Measurements from ENCODE around the gene DENND6B.

Gene DENND6B

DNA sequence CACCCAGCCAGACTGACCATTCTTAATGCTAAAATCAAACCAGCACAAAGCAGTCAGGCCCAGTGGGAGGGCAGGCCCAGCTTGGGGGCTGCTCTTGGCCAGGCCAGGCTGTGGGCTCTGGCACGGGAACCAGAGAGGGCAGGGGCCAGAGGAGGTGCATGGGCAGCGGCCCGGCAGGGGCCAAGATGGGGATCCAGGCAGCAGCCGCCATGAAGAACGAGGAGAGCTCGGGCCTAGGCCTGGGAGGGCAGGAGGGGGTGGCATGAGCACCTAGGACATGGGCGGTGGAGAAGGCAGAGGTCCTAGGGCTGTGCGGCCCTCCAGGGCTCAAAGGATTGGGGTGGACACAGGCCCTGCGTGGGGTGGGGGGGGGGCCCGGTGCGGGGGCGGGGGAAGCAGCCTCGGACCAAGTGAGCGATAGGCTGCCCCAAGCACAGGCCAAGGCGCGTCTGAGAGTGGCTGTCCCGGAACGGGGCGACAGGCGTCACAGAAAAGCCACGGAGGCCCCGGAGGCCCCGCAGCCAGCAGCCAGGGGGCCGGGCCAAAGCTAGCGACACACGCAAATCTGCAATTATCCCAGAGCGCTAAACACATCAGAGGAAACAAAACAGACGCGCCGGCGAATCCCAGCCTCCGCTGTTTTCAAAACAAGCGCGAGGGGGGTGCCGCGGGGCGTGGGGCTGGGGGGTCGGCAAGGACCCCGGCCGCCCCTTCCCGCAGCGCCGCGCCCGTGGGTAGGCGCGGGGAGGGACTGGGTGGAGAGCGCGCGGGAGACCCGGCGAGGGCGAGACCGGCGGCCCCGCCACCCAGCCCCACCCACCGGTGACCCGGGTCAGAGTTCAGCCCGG, 27.7 kb downstream of the DENND6B start:
- no peak overlapping the region; the same call in 1 of the 2 replicates for H3K4me3 ChIP-seq (ENCODE audit: low read length)
- no peak for TF ChIP-seq ZNF274 (IDR thresholded peaks at IDR 0.05; ENCODE audit: low read depth, low read length)

DNA sequence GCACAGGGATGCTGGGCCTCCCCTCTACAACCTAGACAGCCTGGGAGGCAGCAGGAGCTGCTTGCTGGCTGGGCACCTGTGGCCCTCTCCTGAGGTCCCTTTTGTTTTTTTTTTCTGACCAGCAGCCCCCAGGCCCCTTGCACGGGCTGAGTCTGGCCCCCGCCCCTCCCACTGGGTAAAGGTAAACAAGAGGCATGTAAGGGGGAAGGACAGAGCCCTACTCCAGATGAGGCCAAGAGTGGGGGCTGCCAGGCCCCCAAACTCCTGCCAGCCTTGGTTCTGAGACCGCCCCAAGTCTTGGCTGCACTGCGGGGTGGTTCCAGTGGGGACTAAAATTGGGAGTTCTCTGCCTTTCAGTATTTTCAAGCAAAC, 28.6 kb downstream of the DENND6B start:
- no peak overlapping the region for H3K4me3 ChIP-seq (ENCODE audit: low read length)
- TF ChIP-seq ZNF274 (IDR thresholded peaks at IDR 0.05; ENCODE audit: low read depth, low read length) = no peak

DNA sequence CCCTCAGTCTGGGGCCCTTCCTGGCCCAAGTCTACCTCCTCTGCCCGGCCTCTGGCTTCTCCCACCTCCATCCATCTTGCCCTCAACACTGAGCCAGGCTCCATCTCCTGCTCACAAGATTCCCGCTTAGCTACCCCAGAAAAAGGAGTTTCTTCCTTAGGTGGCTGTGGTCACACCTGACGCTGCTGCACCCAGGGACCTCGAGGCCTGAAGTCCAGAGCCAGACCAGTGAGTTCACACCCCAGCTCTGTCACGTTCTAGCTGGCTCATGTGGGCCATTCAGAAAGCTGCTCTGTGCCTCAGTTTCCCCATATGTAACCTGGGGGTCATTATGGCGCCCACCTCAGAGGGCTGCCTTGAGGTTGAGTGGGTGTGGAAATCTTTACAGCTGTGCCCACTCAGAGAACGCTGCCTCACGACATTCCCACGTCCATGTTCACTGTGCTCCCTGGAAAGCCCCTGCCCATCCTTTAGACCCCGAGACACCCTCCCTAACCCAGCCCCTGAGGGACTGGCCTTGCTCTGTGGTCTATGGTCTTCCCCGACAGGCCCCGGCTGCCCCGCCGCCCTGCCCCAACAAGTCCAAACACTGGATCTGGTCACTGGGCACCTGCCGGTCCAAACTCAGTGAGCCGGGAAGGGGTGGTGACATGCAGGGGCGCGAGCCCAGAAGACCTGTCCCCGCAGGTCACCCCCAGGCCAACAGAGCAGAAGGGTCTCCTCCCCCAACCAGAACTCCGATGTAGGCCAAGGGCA, 29.1 kb downstream of the DENND6B start:
- no peak overlapping the region for H3K4me3 ChIP-seq (ENCODE audit: low read length)
- no peak for TF ChIP-seq ZNF274 (IDR thresholded peaks at IDR 0.05; ENCODE audit: low read depth, low read length)

GRCh38 chr22:50296658-50297490, 29.9 kb downstream of the DENND6B start:
- no peak for TF ChIP-seq ZNF274 (IDR thresholded peaks at IDR 0.05; ENCODE audit: low read depth, low read length)
- no peak overlapping the region for H3K4me3 ChIP-seq (ENCODE audit: low read length)

DNA sequence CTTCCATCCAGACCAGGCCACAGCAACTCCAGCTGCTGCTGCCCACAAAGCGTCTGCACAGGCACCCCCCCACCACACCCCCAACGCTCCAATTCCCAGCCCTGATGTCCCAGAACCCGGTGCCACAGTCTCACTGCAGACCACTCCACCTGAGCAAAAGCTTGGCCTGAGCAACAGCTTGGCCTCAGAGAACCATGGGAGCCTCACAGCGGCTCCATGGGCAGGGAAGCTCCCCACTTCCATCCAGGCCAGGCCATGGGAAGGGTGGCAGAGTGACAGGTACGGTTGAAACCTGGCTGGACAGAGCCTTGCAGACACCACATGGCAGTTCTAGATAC, 32.5 kb downstream of the DENND6B start:
- TF ChIP-seq ZNF274 (IDR thresholded peaks at IDR 0.05; ENCODE audit: low read depth, low read length) = no peak
- H3K4me3 ChIP-seq (ENCODE audit: low read length) = no peak overlapping the region; the same call in 1 of the 2 replicates

- H3K4me3 ChIP-seq (ENCODE audit: low read length) = peak overlapping the region; percentile 13; the same call in 1 of the 2 replicates
- TF ChIP-seq ZNF274 (IDR thresholded peaks at IDR 0.05; ENCODE audit: low read depth, low read length) = no peak
Measured at GRCh38 chr22:50293441-50294318, 33.1 kb downstream of the DENND6B start.

DNA sequence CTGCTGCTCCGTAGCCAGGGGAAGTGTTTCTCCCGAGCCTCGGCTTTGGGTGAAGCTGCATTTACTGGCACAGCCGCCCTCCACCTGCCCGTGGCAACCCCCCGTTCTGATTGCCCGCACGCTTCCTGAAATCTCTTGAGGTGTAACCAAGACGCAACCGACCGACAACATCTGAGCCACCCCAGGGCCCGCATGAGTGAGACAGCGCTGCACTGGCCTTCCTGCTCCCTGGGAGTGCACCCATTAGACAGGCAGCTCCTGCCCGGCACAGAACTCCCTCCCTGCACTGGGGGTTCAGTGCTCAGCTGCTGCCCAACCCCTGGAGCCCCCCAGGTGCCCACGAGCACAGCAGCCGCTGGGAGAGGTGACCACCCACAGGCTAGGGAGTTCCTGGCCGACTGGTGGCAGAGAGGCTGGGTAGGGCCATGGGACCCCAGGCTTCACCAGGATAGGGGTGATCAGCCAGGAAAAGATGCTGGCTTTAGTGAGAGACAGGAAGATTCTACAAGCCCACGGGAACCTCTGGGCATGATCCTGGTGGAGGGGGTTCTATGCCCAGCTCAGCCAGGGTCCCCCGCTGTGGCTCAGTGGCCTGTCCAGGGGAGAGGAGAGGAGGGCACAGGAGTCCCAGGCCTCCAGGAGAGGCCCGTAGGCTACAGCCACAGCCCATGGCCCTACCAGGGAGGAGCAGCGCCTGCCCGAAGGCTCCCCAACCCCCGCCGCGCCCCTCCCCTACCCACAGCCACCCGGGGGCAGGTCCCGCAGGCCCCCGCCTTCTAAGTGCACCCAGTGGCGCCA, 34.0 kb downstream of the DENND6B start:
- no peak for TF ChIP-seq ZNF274 (IDR thresholded peaks at IDR 0.05; ENCODE audit: low read depth, low read length)
- H3K4me3 ChIP-seq (ENCODE audit: low read length) = no peak overlapping the region; the same call in 1 of the 2 replicates

DNA sequence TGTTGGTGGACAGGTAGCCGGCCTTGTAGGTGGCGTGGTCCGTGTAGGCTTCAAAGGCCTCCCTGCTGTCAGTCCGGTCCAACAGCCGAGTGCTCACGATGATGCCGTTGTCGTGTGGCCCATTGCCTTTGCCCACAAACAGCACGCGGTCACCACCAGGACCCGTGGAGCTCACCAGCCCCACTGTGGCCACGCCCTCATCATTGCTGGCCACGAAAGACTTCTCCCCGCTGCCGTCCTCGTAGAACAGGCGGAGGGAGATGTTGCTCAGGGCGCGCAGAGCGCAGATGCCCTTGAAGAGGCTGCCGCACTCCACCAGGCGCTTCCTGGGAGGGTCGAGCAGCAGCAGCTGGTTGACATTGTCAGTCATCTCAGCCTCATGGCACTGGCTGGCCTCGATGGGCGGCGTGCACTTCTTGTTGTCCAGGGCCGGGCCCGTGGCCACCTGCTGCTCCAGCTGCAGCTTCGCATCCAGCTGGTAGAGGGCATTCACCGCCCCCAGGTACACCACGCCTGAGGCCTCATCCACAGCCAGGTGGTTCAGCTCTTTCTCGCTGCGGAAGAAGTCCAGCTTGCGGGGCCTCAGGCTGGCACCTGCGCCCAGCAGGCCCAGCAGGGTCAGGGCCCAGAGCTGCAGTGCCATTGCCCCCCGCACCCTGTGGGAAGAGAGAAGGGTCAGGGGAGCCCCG, 36.7 kb downstream of the DENND6B start:
- TF ChIP-seq ZNF274 (IDR thresholded peaks at IDR 0.05; ENCODE audit: low read depth, low read length) = no peak

GRCh38 chr22:50289151-50289941, 37.5 kb downstream of the DENND6B start:
- TF ChIP-seq ZNF274 (IDR thresholded peaks at IDR 0.05; ENCODE audit: low read depth, low read length) = no peak
- no peak overlapping the region for H3K4me3 ChIP-seq (ENCODE audit: low read length)

More for the DNA sequence above, 36.7 kb downstream of the DENND6B start:
- H3K4me3 ChIP-seq (ENCODE audit: low read length) = no peak overlapping the region

DNA sequence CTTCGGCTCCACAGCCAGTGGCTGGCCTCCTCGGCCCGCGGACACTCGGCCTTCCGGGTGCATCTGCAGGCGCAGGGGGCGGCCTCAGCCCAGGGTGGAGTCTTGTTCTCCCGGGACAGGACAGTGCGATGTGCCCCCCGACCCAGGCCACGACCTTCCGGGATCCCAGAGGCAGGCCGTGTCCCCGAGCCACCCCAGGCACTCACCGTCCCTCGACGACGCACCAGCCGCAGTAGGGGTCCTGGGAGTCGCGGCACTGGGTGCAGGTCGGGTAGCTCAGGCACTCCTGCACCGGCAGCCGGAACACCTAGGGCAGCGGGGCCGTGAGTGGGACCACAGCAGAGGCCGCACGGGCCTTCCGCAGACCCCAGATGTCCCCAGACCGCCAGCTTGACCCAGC, 39.1 kb downstream of the DENND6B start:
- H3K4me3 ChIP-seq (ENCODE audit: low read length) = no peak overlapping the region
- TF ChIP-seq ZNF274 (IDR thresholded peaks at IDR 0.05; ENCODE audit: low read depth, low read length) = no peak

DNA sequence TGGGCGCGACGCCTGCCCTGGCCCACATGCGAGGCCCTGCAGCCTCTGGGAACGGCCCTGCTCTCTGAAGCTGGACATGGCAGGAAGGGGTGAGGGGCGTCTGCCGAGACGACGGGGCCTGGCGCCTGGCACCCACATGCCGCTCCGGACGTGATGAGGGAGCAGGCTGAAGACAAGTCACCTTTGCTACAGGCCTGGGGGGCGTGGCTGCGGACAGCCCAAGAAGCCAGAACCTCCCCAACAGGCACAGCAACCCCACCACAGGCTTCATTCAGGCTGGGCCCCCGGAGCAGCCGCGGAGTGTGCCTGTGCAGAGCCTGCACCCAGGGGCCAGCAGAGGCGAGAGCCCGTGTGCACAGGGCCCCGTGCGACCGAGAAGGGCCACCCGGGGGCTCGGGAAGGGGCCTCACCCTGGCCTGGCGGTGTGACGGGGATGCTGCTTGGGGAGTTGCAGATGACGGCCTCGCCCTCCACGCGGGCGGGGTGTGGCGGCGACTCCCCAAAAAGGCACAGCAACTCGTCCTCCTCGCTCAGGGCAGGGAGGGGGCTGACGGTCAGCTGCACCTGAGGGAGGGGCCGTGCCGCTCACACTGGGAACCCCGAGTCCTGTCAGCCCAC, 40.0 kb downstream of the DENND6B start:
- H3K4me3 ChIP-seq (ENCODE audit: low read length) = no peak overlapping the region
- TF ChIP-seq ZNF274 (IDR thresholded peaks at IDR 0.05; ENCODE audit: low read depth, low read length) = no peak

Data from GM08714 (cell line).